22Rv1 (cell line): ENCODE results near the gene RALGPS2.

Experiments used
- CTCF ChIP-seq: fragments of 450-650 bp; IDR thresholded peaks from 2 replicates; pipeline ENCODE4 v1.5.1; 2017; ENCODE audit warnings: mild to moderate bottlenecking
- ZFX ChIP-seq: fragments of 450-650 bp; IDR thresholded peaks from 2 replicates; pipeline ENCODE4 v1.6.1; 2017; ENCODE audit warnings: antibody characterized with exemption, borderline replicate concordance

- no peak for TF ChIP-seq CTCF
- no peak for TF ChIP-seq ZFX
These were observed 174.4 kb downstream of the RALGPS2 start for GRCh38 chr1:178899402-178899801.
